Smooth muscle cell of trachea (primary cell): ENCODE measurements around the gene RYR1. TPM values are rescaled to one million over a fixed set of nuclear protein-coding genes. Genes with fewer than 3 reads are reported as not detected.

Experiments used
- total RNA-seq: library from RNA; depleted of rRNA; stranded (reverse); fragments of >200 nt; gene quantifications from 2 replicates; pipeline ENCODE4 v1.2.1, GENCODE V29; 2014

The RYR1 gene
- total RNA-seq, result under 0.01 TPM in 2 replicates

GRCh38 chr19:38433268-38433733, at the start of gene RYR1:
Gene RYR1 (plus strand): TSS chr19:38433691. CDS start chr19:38433830, 139 bp downstream.

GRCh38 chr19:38387550-38388348, 45.7 kb upstream of the RYR1 start, which contains the start of gene GGN:
Gene GGN (minus strand): TSS chr19:38388034. CDS start chr19:38387261, 773 bp downstream.

GRCh38 chr19:38388349-38389100, 45.0 kb upstream of the RYR1 start, which contains the start of gene SPRED3:
Gene SPRED3 (plus strand): TSS chr19:38388697. CDS start chr19:38390303, 1,606 bp downstream.

GRCh38 chr19:38402967-38403674, 30.4 kb upstream of the RYR1 start, which contains the start of gene FAM98C:
Gene FAM98C (plus strand): TSS chr19:38403093. CDS start chr19:38403154, 61 bp downstream.

GRCh38 chr19:38425810-38426466, 7.6 kb upstream of the RYR1 start, which contains the start of gene RASGRP4:
Gene RASGRP4 (minus strand): TSS chr19:38426219. CDS start chr19:38426091, 128 bp downstream.

GRCh38 chr19:38617764-38618589, 184.5 kb downstream of the RYR1 start, which contains the start of gene MAP4K1:
Gene MAP4K1 (minus strand): TSS chr19:38617953. CDS start chr19:38617895, 58 bp downstream.

GRCh38 chr19:38618590-38619360, 185.3 kb downstream of the RYR1 start, which contains the start of gene EIF3K:
Gene EIF3K (plus strand): TSS chr19:38619188. CDS start chr19:38619269, 81 bp downstream.

Other genes with a start within 250 kb of the RYR1 start
- gene DPF1, start 209.5 kb upstream of the RYR1 start, total RNA-seq, result 1.3 and 2.2 TPM in 2 replicates
- 0.15 and 0.99 TPM in 2 replicates for gene PPP1R14A, start 177.3 kb upstream of the RYR1 start, total RNA-seq
- 1.8 and 3.1 TPM in 2 replicates for gene SPINT2, start 169.1 kb upstream of the RYR1 start, total RNA-seq
- not detected in 2 replicates for gene C19orf33, start 129.4 kb upstream of the RYR1 start, total RNA-seq
- 67.3 and 73.1 TPM in 2 replicates for gene YIF1B, start 117.7 kb upstream of the RYR1 start, total RNA-seq
- gene KCNK6, start 113.8 kb upstream of the RYR1 start, total RNA-seq, result 1.5 and 3.6 TPM in 2 replicates
- 0.44 and 2.0 TPM in 2 replicates for gene CATSPERG, start 97.9 kb upstream of the RYR1 start, total RNA-seq
- 302 and 326 TPM in 2 replicates for gene PSMD8, start 59.1 kb upstream of the RYR1 start, total RNA-seq
- gene GGN, start 45.7 kb upstream of the RYR1 start, total RNA-seq, result 0.29 and 1.2 TPM in 2 replicates
- gene SPRED3, start 45.0 kb upstream of the RYR1 start, total RNA-seq, result 0.66 and 2.9 TPM in 2 replicates
- 11.9 and 12.6 TPM in 2 replicates for gene FAM98C, start 30.6 kb upstream of the RYR1 start, total RNA-seq
- gene RASGRP4, start 7.5 kb upstream of the RYR1 start, total RNA-seq, result not detected in 2 replicates
- 0.33 and 0.58 TPM in 2 replicates for gene MAP4K1, start 184.3 kb downstream of the RYR1 start, total RNA-seq
- 329 and 465 TPM in 2 replicates for gene EIF3K, start 185.5 kb downstream of the RYR1 start, total RNA-seq
- gene ACTN4, start 214.0 kb downstream of the RYR1 start, total RNA-seq, result 345 and 354 TPM in 2 replicates